ENCODE data around the gene CD79B.
A peak's percentile ranks its signal among the peaks of the same experiment; 100 is the strongest.

GRCh38 chr17:63918305-63918704, 13.8 kb downstream of the CD79B start:
- TF ChIP-seq CTCF (IDR thresholded peaks at IDR 0.05): peak in 1 of 12 donors; percentile 5
- TF ChIP-seq POLR2A (IDR thresholded peaks at IDR 0.05): no peak

All from heart left ventricle (tissue), 13 donors.